Posterior cingulate gyrus (tissue), 11 donors: ENCODE measurements around the gene BLVRA.
"Not testable (repeated sequence)": the region's sequence is repeated elsewhere in the genome, so short reads cannot be mapped to it uniquely, and the experiment has no call there.

Source experiments
- DNase-seq, 10 donors: peaks; one replicate each; pipeline versions ENCODE4 v3.0.0 to v3.0.0-alpha.2; 2020 to 2021; ENCODE audit warnings: mixed read lengths in 3 of 10
- intact Hi-C: fragments of 100-400 bp; cut with DNase I; formaldehyde crosslinking; loops from one replicate; pipeline ENCODE4 v1.15.1; 2023

Gene BLVRA, protein sequence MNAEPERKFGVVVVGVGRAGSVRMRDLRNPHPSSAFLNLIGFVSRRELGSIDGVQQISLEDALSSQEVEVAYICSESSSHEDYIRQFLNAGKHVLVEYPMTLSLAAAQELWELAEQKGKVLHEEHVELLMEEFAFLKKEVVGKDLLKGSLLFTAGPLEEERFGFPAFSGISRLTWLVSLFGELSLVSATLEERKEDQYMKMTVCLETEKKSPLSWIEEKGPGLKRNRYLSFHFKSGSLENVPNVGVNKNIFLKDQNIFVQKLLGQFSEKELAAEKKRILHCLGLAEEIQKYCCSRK

DNA sequence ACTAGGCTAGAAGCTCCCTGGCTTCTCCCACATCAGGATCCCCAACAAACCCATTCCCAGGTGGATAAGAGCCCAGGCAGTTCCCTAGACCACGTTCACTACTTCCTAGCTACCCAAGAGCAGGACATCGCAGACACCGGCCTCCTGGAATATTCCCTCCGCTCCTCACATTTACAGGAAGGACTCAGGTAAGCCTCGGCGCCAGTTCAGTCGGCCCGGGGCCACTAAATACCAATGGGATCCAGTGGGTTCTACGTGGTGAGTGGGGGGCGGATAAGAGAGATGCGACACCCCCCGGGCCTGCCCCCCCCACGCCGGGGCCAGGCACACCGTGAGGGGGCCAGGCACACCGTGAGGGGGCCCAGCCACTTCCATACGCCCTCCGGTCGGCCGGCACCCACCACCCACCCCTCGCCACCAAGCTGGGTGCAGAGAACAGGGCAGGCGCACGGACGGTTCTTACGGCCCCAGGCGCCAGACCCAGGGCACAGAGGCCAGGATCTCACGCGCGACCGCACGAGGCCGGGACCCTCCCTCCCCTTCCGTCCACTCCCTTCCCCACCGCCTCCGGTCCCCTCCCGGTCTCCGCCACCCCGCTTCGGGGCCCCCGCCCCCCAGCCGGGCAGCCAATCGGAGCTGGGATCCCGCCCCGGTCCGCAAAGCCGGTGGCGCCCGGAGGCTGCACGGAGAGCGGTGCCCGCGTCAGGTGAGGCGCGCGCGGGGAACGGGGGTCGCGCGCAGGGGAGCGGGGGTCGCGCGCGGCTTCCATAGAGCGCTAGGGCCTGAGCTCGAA is at the start of gene BLVRA:
BLVRA (plus strand) TSS at position 652 of the 793 bp plus-strand sequence. CDS start 12,479 bp downstream, outside the sequence.
- intact Hi-C loops = no loop called here
- DNase-seq = peak; percentile 42 to 94 (median 68)

DNA sequence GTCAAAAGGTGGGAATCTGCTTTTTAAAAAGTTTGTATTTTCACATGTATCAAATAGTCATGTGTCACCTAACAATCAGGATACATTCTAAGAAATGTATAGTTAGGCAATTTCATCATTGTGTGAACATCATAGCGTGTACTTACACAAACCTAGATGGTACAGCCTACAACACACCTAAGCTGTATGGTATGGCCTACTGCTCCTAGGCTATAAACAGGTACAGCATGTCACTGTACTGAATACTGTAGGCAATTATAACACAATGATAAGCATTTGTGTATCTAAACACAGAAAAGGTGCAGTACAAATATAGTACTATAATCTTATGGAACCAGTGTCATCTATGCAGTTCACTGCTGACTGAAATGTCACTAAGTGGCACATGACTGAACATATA is 47.0 kb upstream of the BLVRA start:
- intact Hi-C loops = no loop called here
- DNase-seq = no peak

DNA sequence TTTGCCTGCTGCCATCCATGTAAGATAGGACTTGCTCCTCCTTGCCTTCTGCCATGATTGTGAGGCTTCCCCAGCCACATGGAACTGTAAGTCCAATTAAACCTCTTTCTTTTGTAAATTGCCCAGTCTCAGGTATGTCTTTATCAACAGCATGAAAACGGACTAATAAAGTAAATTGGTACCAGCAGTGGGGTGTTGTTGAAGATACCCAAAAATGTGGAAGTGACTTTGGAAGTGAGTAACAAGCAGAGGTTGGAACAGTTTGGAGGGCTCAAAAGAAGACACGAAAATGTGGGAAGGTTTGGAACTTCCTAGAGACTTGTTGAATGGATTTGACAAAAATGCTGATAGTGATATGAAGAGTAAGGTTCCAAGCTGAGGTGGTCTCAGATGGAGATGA is 42.5 kb upstream of the BLVRA start:
- intact Hi-C loops, DNase-seq: not testable (repeated sequence)

DNA sequence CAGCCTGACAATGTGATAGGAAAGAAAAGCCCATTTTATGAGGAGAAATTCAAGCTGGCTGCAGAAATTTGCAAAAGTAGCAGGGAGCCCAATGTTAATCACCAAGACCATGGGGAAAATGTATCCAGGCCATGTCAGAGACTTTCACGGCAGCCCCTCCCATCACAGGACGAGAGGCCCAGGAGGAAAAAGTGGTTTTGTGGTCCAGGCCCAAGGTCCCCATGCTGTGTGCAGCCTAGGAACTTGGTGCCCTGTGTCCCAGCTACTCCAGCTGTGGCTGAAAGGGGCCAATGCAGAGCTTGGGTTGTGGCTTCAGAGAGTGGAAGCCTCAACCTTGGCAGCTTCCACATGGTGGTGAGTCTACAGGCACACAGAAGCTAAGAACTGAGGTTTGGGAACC is 41.9 kb upstream of the BLVRA start:
- intact Hi-C loops = no loop called here
- no peak for DNase-seq

DNA sequence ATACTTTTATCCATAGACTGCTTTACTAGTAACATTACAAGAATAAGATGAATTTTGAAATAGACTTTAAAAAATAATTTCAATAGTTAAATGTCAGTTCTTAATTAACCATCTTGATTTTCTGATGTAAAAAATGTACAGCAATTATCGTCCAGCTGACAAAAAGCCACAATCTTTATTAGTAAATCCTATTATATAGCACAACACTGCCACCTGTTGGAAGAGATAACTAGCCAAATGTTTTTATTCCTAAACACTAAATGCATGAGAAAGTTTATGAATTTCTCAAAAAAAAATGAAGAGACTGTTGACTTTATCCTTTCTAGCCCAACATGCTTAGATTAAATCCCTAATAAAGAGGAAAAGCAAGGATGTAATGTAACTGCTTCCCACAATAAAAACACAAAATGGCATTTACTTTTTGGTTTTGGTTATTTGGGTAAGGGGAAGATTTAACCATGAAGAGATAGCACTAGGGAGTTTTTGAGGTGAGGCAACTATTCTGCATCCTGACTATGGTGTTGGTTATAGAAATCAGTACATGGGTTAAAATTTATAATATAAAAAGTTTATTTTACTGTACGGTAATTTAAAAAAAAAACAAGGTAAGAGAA is 37.2 kb upstream of the BLVRA start:
- intact Hi-C loops = loop anchor here (10.0 kb wide), 3 partner anchors 114 to 786 kb away; partner anchors contain the start of genes MRPL32 and PSMA2
- DNase-seq = no peak

DNA sequence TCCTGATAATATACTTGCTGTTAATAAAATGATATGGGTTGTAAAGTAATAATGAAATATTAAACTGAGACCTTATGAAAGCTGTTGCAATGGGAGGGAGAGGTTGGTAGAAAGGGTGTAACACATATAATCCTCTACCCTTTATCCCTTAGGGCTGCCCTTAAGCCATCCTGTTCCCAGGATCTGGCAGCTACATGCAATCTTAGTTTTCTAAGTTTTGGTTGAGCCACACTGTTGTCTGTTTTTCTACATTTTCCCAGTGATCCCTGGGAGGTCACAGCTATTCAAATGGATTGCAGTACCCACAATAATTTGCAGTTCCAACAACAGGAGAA is 35.5 kb upstream of the BLVRA start:
- intact Hi-C loops = loop anchor here (10.0 kb wide), 3 partner anchors 112 to 788 kb away; partner anchors contain the start of genes MRPL32 and PSMA2
- no peak for DNase-seq

DNA sequence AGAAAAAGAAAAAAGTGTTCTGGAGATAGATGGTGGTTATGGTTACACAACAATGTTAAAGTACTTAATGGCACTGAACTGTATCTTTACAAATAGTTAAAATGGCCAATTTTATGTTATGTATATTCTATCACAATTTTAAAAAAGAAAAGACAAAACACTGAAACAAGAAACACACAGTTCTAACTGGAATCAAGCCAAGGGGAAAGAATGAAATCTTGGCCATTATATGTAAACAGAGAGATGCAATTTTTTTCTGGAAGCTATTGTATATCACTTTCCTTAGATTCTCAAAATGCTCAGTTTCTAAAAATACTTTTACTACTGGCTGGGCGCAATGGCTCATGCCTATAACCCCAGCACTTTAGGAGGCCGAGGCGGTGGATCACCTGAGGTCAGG is 33.2 kb upstream of the BLVRA start:
- intact Hi-C loops = loop anchor here (10.0 kb wide), 3 partner anchors 110 to 790 kb away; partner anchors contain the start of genes MRPL32 and PSMA2
- DNase-seq = no peak

DNA sequence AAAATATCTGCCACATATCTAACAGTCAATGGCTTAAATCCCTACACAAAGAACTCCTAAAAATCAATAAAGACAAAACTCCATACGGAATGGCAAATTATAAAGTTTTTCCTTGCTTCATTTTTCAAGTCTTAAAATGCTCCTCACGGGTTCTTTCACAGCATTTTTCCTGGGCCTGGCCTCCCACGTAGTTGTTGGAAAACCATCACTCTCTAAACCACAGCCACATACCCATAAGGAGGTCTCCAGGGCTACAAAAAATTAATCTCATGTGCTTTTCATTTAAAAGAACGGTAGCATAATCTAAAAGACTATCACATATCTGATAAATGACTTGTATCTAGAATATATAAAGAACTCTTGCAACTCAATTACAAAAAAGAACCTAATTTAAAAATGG is 32.0 kb upstream of the BLVRA start:
- intact Hi-C loops = loop anchor here (10.0 kb wide), 3 partner anchors 108 to 792 kb away; partner anchors contain the start of genes MRPL32 and PSMA2
- DNase-seq = no peak

DNA sequence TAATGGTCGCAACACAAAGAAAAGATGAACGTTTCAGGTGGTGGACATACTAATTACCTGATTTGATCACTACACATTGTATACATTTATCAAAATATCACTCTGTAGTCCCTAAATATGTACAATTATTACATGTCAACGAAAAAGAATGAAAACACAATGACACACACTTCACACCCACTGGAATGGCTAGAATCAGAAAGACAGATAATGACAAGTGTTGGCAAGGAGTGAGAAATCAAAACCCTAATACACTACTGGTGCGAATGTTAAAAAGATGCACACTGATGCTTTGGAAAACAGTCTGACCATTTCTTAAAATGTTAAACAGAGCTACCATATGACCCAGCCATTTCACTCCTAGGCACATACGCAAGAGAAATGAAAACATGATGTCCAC is 31.5 kb upstream of the BLVRA start:
- intact Hi-C loops = loop anchor here (10.0 kb wide), 3 partner anchors 108 to 792 kb away; partner anchors contain the start of genes MRPL32 and PSMA2
- DNase-seq = no peak

DNA sequence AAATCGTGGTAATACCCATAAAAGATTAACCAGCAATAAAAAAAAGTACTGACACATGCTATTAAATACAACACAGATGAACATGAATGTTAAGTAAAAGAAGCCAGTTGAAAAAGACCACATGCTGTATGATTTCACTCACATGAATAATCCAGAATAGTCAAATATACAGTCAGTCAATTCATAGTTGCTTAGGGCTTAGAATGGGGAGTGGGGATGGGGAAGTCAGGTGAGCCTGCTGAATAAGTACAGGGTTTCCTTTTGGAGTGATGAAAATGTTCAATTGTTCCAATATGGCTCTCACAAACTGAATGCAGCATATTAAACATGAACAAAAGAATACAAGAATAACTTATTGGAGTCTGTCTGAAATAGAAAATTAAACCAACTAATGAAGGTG is 31.0 kb upstream of the BLVRA start:
- DNase-seq = no peak
- intact Hi-C loops = loop anchor here (10.0 kb wide), 3 partner anchors 107 to 793 kb away; partner anchors contain the start of genes MRPL32 and PSMA2

DNA sequence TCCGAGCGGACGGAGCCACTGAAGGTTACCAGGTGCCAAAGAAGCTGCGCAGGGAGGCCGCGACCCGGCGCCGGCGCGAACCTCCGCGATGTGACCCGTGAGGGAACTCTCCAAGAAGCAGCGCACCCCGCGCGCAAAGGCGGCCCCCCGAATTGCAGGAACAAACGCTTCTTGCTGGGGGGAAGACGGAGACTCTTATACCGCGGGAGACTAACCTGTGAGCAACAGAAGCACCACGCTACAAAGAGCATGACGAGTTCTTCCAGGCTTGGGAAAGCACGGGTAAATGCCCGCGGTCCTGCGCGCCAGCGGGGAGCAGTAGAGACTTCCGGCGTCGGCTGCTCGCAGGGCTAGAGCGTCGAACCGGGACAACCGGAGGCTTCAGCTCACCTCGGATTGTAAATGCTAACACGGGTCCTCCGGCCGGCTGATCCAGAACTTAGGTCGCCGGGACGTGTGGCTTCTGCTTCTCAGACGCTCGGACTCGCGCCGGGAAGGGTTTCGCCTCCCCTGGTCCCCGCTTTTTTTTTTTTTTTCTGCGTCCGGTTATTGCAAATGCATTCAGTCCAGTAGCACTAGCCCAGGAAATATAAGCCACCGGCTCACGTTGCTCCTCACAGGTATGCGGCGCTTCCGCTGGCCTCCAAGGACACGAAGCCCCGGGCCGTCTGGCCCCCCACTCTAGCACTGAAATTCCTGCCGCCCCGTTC is 29.1 kb upstream of the BLVRA start, which contains the start of gene COA1:
COA1 (minus strand) TSS at position 310 of the 710 bp plus-strand sequence. CDS start 80,909 bp downstream, outside the sequence.
- intact Hi-C loops = loop anchor here (2.0 to 10.0 kb wide), 5 partner anchors 29 to 795 kb away; partner anchors contain the start of genes MRPL32, PSMA2 and STK17A
- peak; percentile 82 to 98 (median 88) for DNase-seq

DNA sequence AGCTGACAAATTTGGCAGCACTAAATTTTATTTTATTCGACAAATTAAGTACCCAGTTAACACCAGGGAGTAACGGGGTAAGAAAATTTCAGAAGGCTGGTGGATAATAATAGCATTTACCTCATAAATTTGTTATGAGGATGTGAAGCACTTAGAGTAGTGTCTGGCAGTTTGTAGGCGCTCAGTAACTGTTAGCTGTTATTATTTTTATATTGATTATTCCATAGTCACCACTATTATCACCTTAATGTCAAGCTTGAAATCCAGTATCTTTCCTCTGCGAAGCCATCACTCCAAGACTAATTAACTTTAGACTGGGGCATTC is 28.6 kb upstream of the BLVRA start:
- DNase-seq = no peak
- intact Hi-C loops = loop anchor here (2.0 to 10.0 kb wide), 5 partner anchors 29 to 795 kb away; partner anchors contain the start of genes MRPL32, PSMA2 and STK17A

DNA sequence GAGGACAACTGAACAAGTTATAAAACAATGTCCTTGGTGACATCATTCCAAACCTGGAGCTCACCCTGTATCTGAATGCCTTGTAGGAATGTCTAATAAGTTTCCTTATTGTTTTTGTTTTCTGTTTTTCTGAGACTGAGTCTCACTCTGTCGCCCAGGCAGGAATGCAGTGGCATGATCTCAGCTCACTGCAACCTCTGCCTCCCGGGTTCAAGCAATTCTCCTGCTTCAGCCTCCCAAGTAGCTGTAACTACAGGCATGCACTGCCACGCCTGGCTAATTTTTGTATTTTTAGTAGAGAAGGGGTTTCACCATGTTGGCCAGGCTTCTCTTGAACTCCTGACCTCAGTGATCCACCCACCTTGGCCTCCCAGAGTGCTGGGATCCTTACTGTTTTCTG is 27.0 kb upstream of the BLVRA start:
- DNase-seq, intact Hi-C loops: not testable (repeated sequence)

DNA sequence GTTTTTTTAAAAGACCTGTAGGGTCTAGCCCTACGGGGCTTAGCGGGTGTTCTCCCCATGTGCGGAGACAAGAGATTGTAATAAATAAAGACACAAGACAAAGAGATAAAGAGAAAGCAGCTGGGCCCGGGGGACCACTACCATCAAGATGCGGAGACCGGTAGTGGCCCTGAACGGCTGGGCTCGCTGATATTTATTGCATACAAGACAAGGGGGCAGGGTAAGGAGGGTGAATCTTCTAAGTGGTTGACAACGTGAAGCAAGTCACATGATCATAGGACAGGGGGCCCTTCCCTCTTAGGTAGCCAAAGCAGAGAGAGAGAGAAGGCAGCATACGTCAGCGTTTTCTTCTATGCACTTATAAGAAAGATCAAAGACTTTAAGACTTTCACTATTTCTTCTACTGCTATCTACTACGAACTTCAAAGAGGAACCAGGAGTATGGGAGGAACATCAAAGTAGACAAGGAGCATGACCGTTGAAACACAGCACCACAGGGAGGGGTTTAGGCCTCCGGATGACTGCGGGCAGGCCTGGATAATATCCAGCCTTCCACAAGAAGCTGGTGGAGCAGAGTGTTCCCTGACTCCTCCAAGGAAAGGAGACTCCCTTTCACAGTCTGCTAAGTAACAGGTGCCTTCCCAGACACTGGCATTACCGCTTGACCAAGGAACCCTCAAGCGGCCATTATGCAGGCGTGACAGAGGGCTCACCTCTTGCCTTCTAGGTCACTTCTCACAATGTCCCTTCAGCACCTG is 23.7 kb upstream of the BLVRA start:
- intact Hi-C loops, DNase-seq: not testable (repeated sequence)

DNA sequence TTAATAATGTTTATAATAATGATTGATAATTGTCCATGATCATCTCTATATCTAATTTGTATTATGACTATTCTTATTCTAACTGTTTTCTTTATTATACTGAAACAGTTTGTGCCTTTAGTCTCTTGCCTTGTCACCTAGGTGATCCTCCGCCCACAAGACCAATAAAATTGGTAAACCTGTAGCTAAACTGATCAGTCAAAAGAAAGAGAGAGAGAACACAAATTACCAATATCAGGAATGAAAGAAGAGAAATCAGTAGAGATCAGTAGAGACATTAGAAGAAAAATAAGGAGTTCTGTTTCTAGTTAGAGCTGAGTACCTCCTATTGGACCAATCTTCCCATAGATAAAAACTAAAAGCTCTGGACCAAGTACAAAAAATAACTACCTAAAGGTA is 23.1 kb upstream of the BLVRA start:
- intact Hi-C loops = no loop called here
- DNase-seq = no peak

DNA sequence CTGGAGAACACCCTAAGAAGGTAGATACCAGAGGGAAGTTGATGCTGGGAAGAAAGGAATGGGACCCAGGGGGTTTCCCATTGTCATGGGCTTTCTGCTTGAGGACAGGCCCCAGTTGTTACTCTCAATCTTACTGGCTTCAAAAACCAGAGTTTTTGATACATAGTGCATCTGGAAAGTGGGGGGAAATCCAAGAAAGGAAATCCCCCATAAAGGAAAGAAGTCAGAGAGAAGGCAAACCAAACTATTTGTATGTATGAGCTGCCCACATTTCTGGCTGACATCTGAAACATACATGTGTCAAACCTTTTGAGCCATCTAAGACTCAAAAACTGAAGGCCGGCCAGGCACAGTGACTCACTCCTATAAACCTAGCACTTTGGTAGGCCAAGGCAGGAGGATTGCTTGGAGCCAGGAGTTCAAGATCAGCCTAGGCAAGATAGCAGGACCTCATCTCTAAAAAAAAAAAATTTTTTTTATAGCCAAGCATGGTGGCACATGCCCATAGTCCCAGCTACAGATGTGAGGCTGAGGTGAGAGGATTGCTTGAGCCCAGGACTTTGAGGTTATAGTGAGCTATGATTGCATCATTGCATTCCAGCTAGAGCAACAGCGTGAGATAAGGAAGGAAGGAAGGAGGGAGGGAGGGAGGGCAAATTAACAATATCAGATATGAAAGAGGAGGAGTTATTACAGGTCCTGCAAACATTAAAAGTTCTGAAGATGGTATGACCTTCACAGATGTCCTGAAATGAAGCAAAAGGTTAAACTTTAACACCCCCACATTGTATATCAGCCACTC is 22.5 kb upstream of the BLVRA start:
- intact Hi-C loops = no loop called here
- no peak for DNase-seq

DNA sequence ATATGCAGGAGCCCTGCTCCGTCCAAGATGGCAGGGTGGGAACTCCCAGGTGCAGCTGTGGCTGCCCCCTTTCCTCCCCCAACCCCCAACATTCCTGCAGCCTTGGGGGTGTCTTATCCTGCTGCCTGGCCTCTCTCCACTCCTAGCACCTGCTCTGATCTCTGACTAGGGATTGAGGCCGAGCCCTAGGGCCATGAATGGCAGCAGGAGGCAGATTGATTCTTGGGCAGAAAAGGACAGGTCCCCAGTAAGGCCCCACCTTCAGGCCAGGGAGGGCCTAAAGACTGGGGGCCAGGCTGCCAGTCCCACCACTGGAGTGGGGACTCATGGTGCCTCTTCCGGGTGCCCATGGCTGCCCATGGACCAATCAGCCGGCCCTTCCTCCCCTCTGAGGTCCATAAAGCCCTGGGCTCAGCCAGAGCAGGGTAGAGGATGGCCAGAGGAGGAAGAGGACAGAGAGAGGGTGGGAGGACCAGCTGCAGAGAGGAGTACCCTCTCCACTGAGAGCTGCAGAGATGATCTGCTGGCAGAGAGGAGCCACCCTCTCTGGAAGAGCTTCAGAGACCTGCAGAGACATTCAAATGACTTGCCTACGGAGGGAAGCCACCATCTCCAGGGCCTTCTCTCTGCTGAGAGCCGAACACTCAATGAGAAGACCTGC is 20.9 kb upstream of the BLVRA start:
- DNase-seq = peak in 1 of 10 donors; percentile 59
- intact Hi-C loops = no loop called here

DNA sequence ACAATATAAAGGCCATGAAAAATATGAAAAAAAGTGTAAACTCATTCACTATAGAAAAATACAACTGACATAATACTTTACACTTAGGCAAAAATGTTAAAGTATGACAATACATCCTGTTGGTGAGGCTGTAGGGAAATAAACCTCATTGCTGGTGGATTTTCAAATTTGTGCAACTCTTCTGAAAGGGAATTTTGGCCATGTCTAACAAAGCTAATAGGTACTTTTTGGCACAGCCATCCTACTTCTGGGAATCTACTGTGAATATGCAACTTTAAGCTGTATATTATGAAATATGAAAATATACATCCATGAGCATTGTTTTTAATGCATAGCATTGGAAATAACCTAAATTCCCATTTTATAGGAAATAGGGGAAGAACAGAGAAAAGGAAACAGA is 15.8 kb upstream of the BLVRA start:
- intact Hi-C loops = no loop called here
- no peak for DNase-seq
